HG02759 (cell line): Measurements from ENCODE around the gene ADAMTS2.

Source experiments
- ATAC-seq: cut with Tn5 transposase; IDR thresholded peaks from one replicate; pipeline ENCODE4 v1.9.1; 2021; ENCODE audit warnings: mild to moderate bottlenecking, moderate library complexity; ENCODE audit not compliant: unreplicated experiment

The ADAMTS2 gene

GRCh38 chr5:179185941-179186411 is 159.3 kb downstream of the ADAMTS2 start:
- no peak for ATAC-seq

GRCh38 chr5:179185256-179185940 is 159.9 kb downstream of the ADAMTS2 start:
- no peak for ATAC-seq

- no peak for ATAC-seq
These were observed 160.7 kb downstream of the ADAMTS2 start for GRCh38 chr5:179184521-179185050.

- no peak for ATAC-seq
These were observed 161.8 kb downstream of the ADAMTS2 start for GRCh38 chr5:179183481-179183880.

GRCh38 chr5:179182601-179183000 is 162.7 kb downstream of the ADAMTS2 start:
- no peak for ATAC-seq

GRCh38 chr5:179181988-179182387 is 163.3 kb downstream of the ADAMTS2 start:
- ATAC-seq, result no peak

- no peak for ATAC-seq
These were observed 164.2 kb downstream of the ADAMTS2 start for GRCh38 chr5:179180921-179181645.

- no peak for ATAC-seq
These were observed 165.1 kb downstream of the ADAMTS2 start for GRCh38 chr5:179180061-179180610.

GRCh38 chr5:179177711-179178575 is 167.3 kb downstream of the ADAMTS2 start:
- ATAC-seq, result no peak

GRCh38 chr5:179176571-179177230 is 168.6 kb downstream of the ADAMTS2 start:
- no peak for ATAC-seq

GRCh38 chr5:179176166-179176565 is 169.1 kb downstream of the ADAMTS2 start:
- ATAC-seq, result no peak

- ATAC-seq, result no peak
These were observed 173.2 kb downstream of the ADAMTS2 start for GRCh38 chr5:179171816-179172745.

- ATAC-seq, result no peak
These were observed 173.9 kb downstream of the ADAMTS2 start for GRCh38 chr5:179171251-179171815.

GRCh38 chr5:179170606-179171005 is 174.7 kb downstream of the ADAMTS2 start:
- ATAC-seq, result no peak

- ATAC-seq, result no peak
These were observed 175.4 kb downstream of the ADAMTS2 start for GRCh38 chr5:179169836-179170235.

- no peak for ATAC-seq
These were observed 176.6 kb downstream of the ADAMTS2 start for GRCh38 chr5:179168664-179169063.

GRCh38 chr5:179167871-179168451 is 177.3 kb downstream of the ADAMTS2 start:
- ATAC-seq, result no peak
